ENCODE measurements around the gene TMEM259. TPM values are rescaled to one million over a fixed set of nuclear protein-coding genes. Genes with fewer than 3 reads are reported as not detected.

Gene TMEM259
- total RNA-seq, 6 experiments from 2014 or later = 82.6 to 180 (median 93.2) TPM

GRCh38 chr19:1064661-1065605, 44.0 kb upstream of the TMEM259 start:
- DNase-seq (peak in 2 of 3 donors; percentile 78 to 79), ATAC-seq (peak; percentile 73 to 77 (median 76))
- intact Hi-C loops (cut with DNase I) = no loop called here
- Histone ChIP-seq H3K27ac (no peak overlapping the region), H3K27me3 (peaks cover 0 to 6% of the 10 kb centered on the region in 2 donors), H3K9me3 (no peaks in the 10 kb centered on the region), H3K4me3 (no peak overlapping the region), H3K36me3 (no peaks in the 10 kb centered on the region), H3K4me1 (peaks cover 0 to 6% (median 0%) of the 10 kb centered on the region in 4 donors)
- WGBS (ENCODE audit: insufficient coverage, low coverage, low lambda C conversion rate, missing lambda C conversion rate) = 19% methylated on average over 14 of the region's 60 CpGs
- TF ChIP-seq CTCF (IDR thresholded peaks at IDR 0.05) (peak; percentile 74 to 83 (median 76)), POLR2A (IDR thresholded peaks at IDR 0.05) (no peak)

GRCh38 chr19:1063909-1064660, 43.2 kb upstream of the TMEM259 start:
- Histone ChIP-seq H3K27ac (no peak overlapping the region), H3K4me3 (no peak overlapping the region), H3K27me3 (no peaks in the 10 kb centered on the region), H3K36me3 (no peaks in the 10 kb centered on the region), H3K9me3 (no peaks in the 10 kb centered on the region), H3K4me1 (peaks cover 0 to 6% (median 0%) of the 10 kb centered on the region in 4 donors)
- no peak for ATAC-seq
- intact Hi-C loops (cut with DNase I) = no loop called here
- TF ChIP-seq CTCF (IDR thresholded peaks at IDR 0.05) (no peak), POLR2A (IDR thresholded peaks at IDR 0.05) (no peak)
- 79% methylated on average over 25 of the region's 37 CpGs for WGBS (ENCODE audit: insufficient coverage, low coverage, low lambda C conversion rate, missing lambda C conversion rate)
- DNase-seq = peak in 2 of 3 donors; percentile 23 to 53

DNA sequence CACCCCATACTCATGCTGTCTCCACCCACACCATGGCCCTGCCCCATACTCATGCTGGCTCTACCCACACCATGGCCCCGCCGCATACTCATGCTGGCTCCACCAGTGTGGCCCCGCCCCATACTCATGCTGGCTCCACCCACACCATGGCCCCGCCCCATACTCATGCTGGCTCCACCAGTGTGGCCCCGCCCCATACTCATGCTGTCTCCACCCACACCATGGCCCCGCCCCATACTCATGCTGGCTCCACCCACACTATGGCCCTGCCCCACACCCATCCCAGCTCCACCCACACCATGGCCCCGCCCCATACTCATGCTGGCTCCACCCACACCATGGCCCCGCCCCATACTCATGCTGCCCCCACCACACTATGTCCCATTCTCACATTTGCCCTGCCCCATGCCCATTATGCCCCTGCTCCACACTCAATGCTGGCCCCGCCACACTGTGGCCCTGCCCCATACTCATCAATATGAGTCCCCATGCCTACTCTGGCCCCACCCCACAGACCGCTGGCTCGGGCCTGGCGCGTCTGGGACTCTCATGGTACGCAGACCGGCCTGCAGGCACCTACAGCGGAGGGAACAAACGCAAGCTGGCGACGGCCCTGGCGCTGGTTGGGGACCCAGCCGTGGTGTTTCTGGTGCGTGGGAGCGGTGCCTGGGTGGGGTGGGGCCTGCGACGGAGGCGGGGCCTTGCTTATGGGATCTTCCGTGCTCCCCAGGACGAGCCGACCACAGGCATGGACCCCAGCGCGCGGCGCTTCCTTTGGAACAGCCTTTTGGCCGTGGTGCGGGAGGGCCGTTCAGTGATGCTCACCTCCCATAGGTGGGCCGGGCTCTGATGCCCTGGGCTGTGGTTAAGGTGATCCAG, 42.3 kb upstream of the TMEM259 start:
- intact Hi-C loops (cut with DNase I) = no loop called here
- DNase-seq = peak in 1 of 3 donors; percentile 58
- no peak overlapping the region for H3K27ac ChIP-seq

More for the DNA sequence above, 42.3 kb upstream of the TMEM259 start:
- Histone ChIP-seq H3K9me3 (peaks cover 0 to under 1% (median 0%) of the 10 kb centered on the region in 4 donors), H3K4me1 (peaks cover 0 to 6% (median 0%) of the 10 kb centered on the region in 4 donors), H3K4me3 (no peak overlapping the region), H3K27me3 (no peaks in the 10 kb centered on the region), H3K36me3 (no peaks in the 10 kb centered on the region)
- ATAC-seq = no peak
- WGBS (ENCODE audit: insufficient coverage, low coverage, low lambda C conversion rate, missing lambda C conversion rate) = 93% methylated on average over 19 of the region's 37 CpGs
- TF ChIP-seq CTCF (IDR thresholded peaks at IDR 0.05) (no peak), POLR2A (IDR thresholded peaks at IDR 0.05) (no peak)
